Panc1 (cell line): ENCODE data around the gene CDYL. TPM values are rescaled to one million over a fixed set of nuclear protein-coding genes. Genes with fewer than 3 reads are reported as not detected.

Experiments used
- ATAC-seq: fragments of 200-7000 bp; cut with Tn5 transposase; 2 replicates; pipeline ENCODE4 v1.9.1; 2020; ENCODE audit warnings: mild to moderate bottlenecking, moderate library complexity
- BruUV-seq: library from RNA; stranded (reverse); fragments of 400-500 nt; replicated peaks from 2 replicates; lab custom pipeline; 2021; lab: Mats Ljungman, UMichigan
- CTCF ChIA-PET: fragments of 300-600 bp; sonication (Branson Sonifier 250); formaldehyde crosslinking; loops from one replicate; lab custom pipeline; 2022; ENCODE audit warnings: antibody characterized with exemption; lab: Charles Lee
- POLR2A ChIA-PET: fragments of 300-600 bp; sonication (Branson Sonifier 250); formaldehyde crosslinking; loops from one replicate; lab custom pipeline; 2022; ENCODE audit warnings: antibody characterized with exemption; lab: Charles Lee
- DNase-seq: peaks from one replicate; pipeline ENCODE4 v3.0.0-alpha.2; 2010; ENCODE audit warnings: low read depth, low spot score
- H3K27ac ChIP-seq: 2 replicates; pipeline ENCODE4 v1.5.1; 2011; ENCODE audit warnings: mild to moderate bottlenecking, low read length, inconsistent platforms
- H3K27me3 ChIP-seq: fragments of 200-500 bp; sonication (Bioruptor generic); 2 replicates; pipeline ENCODE4 v1.6.0; 2014; ENCODE audit warnings: low read length, inconsistent platforms; ENCODE audit not compliant: control insufficient read depth, insufficient read depth
- H3K36me3 ChIP-seq: fragments of 200-500 bp; sonication (Bioruptor generic); 2 replicates; pipeline ENCODE4 v1.5.1; 2014; ENCODE audit warnings: inconsistent platforms, mild to moderate bottlenecking, low read length, moderate library complexity; ENCODE audit not compliant: control insufficient read depth, insufficient read depth
- H3K4me1 ChIP-seq: 2 replicates; pipeline ENCODE4 v1.5.1; 2011; ENCODE audit warnings: inconsistent platforms, mild to moderate bottlenecking, low read length, moderate library complexity; ENCODE audit not compliant: control insufficient read depth, insufficient read depth
- H3K4me3 ChIP-seq, 2 experiments: 2 replicates each; pipeline ENCODE4 v1.5.1; 2011 to 2012; ENCODE audit warnings: low read depth in 2 of 2, low read length in 2 of 2, mild to moderate bottlenecking in 2 of 2, inconsistent platforms in 1 of 2, moderate library complexity in 1 of 2
- H3K9me3 ChIP-seq: fragments of 200-500 bp; sonication (Bioruptor generic); 2 replicates; pipeline ENCODE4 v1.5.1; 2014; ENCODE audit warnings: low read depth, mild to moderate bottlenecking, inconsistent platforms, low read length, moderate library complexity; ENCODE audit not compliant: control insufficient read depth, insufficient read depth
- CTCF ChIP-seq: fragments of 450-650 bp; IDR thresholded peaks from 2 replicates; pipeline ENCODE4 v1.5.1; 2017; ENCODE audit warnings: mild to moderate bottlenecking
- POLR2AphosphoS5 ChIP-seq: IDR thresholded peaks from 2 replicates; pipeline ENCODE4 v1.6.1; 2012; ENCODE audit warnings: mild to moderate bottlenecking, low read depth, low read length, moderate library complexity
- REST ChIP-seq, 2 experiments: IDR thresholded peaks; 2 replicates each; pipeline ENCODE4 v1.6.1; 2011 to 2012; ENCODE audit warnings: low read depth in 2 of 2, control low read depth in 1 of 2, low read length in 1 of 2, mild to moderate bottlenecking in 1 of 2, moderate library complexity in 1 of 2; ENCODE audit not compliant: insufficient read depth in 1 of 2
- SIN3A ChIP-seq: IDR thresholded peaks from 2 replicates; pipeline ENCODE4 v1.6.1; 2012; ENCODE audit warnings: low read depth, mild to moderate bottlenecking, low read length, moderate library complexity, borderline replicate concordance; ENCODE audit not compliant: insufficient read depth
- TCF7L2 ChIP-seq: IDR thresholded peaks from 2 replicates; pipeline ENCODE4 v1.6.1; 2011; ENCODE audit warnings: mild to moderate bottlenecking, low read depth, low read length, inconsistent platforms
- in situ Hi-C: cut with HindIII; loops from 2 replicates; pipeline ENCODE4 v1.10.0; 2016; ENCODE audit warnings: low sequenced_read_pairs, low pct_unique_long_range_greater_than_20kb
- intact Hi-C: fragments of 100-400 bp; cut with micrococcal nuclease; formaldehyde crosslinking; loops from one replicate; pipeline ENCODE4 v1.10.0; 2022; ENCODE audit not compliant: unreplicated experiment
- total RNA-seq: library from RNA; stranded (reverse); gene quantifications from one replicate; pipeline ENCODE4 v1.2.1, GENCODE V29; 2021; ENCODE audit not compliant: unreplicated experiment

The CDYL gene
- total RNA-seq, 1 experiment from 2014 or later: 61.4 TPM

DNA sequence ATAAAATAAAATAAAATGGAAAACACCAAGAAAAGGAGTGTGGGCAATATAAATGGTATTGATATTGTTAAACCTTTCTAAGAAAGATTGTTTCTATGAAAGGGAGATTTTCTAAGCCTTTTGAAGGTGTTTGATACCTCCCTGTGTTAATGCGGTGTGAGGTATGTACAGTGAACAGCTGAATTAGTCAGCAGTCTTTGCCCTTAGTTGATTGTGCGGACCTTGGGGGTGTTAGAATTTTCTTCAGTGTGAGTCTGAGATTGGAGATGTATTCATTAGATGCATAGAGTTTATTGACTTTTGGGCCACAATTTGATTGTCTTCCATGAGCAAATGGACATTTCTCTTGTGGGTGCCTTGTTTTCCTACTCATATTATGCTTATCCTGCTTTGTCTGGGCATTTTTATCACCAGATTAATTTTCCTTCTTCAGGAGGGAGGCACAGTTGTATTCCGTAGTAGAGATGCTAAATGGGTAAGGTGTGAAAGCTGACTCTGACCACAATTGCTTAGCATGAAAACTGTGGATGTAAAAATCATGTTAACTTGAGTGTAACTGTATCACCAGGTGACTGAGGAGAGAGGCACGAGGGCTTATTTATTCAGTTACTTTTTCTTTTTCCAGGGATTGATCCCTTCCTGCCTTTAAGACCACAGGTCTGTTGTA, 42.2 kb downstream of the CDYL start:
- POLR2A ChIA-PET: no interaction called here
- H3K36me3 ChIP-seq: no peaks in the 10 kb centered on the region
- no peak for ATAC-seq
- no peaks in the 10 kb centered on the region for H3K9me3 ChIP-seq
- in situ Hi-C loops (no loop called here), intact Hi-C loops (no loop called here)
- TF ChIP-seq CTCF: no peak
- TF ChIP-seq REST (IDR thresholded peaks at IDR 0.05; ENCODE audit: insufficient read depth in 1 of 2, low read depth in 2 of 2, low read length in 1 of 2): no peak
- no peak for TF ChIP-seq SIN3A
- no peak for TF ChIP-seq TCF7L2
- TF ChIP-seq POLR2AphosphoS5: no peak
- H3K27me3 ChIP-seq: no peaks in the 10 kb centered on the region
- CTCF ChIA-PET: no interaction called here
- H3K4me1 ChIP-seq: no peaks in the 10 kb centered on the region
- no peak overlapping the region for H3K27ac ChIP-seq
- no TSS peak for BruUV-seq
- DNase-seq: no peak
- no peak overlapping the region for H3K4me3 ChIP-seq

GRCh38 chr6:4819706-4820283, 43.6 kb downstream of the CDYL start:
- H3K27ac ChIP-seq: no peak overlapping the region
- intact Hi-C loops: no loop called here
- H3K4me3 ChIP-seq: no peak overlapping the region
- no peaks in the 10 kb centered on the region for H3K36me3 ChIP-seq
- ChIA-PET POLR2A (no interaction called here), CTCF (no interaction called here)
- DNase-seq (no peak), ATAC-seq (no peak)
- no TSS peak for BruUV-seq
- no peaks in the 10 kb centered on the region for H3K27me3 ChIP-seq
- no peaks in the 10 kb centered on the region for H3K9me3 ChIP-seq
- in situ Hi-C loops: no loop called here
- TF ChIP-seq CTCF (no peak), SIN3A (no peak), POLR2AphosphoS5 (no peak), TCF7L2 (no peak), REST (IDR thresholded peaks at IDR 0.05; ENCODE audit: insufficient read depth in 1 of 2, low read depth in 2 of 2, low read length in 1 of 2) (no peak)
- H3K4me1 ChIP-seq: no peaks in the 10 kb centered on the region
